Activated CD4-positive, alpha-beta T cell treated with anti-CD3 and anti-CD28 coated beads, Interleukin-2, amount 10 ng/mL, durations not matched to agents 7 days and 5 days (primary cell): ENCODE data around the gene CA6. TPM values are rescaled to one million over a fixed set of nuclear protein-coding genes. Genes with fewer than 3 reads are reported as not detected.
A peak's percentile ranks its signal among the peaks of the same experiment; 100 is the strongest.
"Not testable (repeated sequence)": the region's sequence is repeated elsewhere in the genome, so short reads cannot be mapped to it uniquely, and the experiment has no call there.

Experiments used
- CTCF ChIA-PET: fragments of 350-600 bp; sonication (Branson Sonifier 250); formaldehyde crosslinking; loops from one replicate; lab custom pipeline; 2021; ENCODE audit warnings: antibody characterized with exemption; lab: Charles Lee
- POLR2A ChIA-PET: fragments of 350-600 bp; sonication (Branson Sonifier 250); formaldehyde crosslinking; loops from one replicate; lab custom pipeline; 2021; ENCODE audit warnings: antibody characterized with exemption; lab: Charles Lee
- DNase-seq: peaks from one replicate; pipeline ENCODE4 v3.0.0-alpha.2; 2020
- H3K27ac Mint-ChIP-seq: one replicate; pipeline ENCODE4 v1.8.0; 2021; ENCODE audit warnings: mild to moderate bottlenecking, moderate library complexity, mixed read lengths
- H3K27me3 Mint-ChIP-seq: one replicate; pipeline ENCODE4 v1.8.0; 2021; ENCODE audit warnings: mixed read lengths
- H3K36me3 Mint-ChIP-seq: one replicate; pipeline ENCODE4 v1.8.0; 2021; ENCODE audit warnings: low read depth, mixed read lengths
- H3K4me1 Mint-ChIP-seq: one replicate; pipeline ENCODE4 v1.8.0; 2021; ENCODE audit warnings: mixed read lengths
- H3K4me3 Mint-ChIP-seq: one replicate; pipeline ENCODE4 v1.8.0; 2021; ENCODE audit warnings: mild to moderate bottlenecking, moderate library complexity, mixed read lengths
- H3K9me3 Mint-ChIP-seq: one replicate; pipeline ENCODE4 v1.8.0; 2021; ENCODE audit warnings: mixed read lengths
- total RNA-seq, 2 experiments: library from RNA; stranded (reverse); gene quantifications; one replicate each; pipeline ENCODE4 v1.2.3, GENCODE V29; 2021

The CA6 gene
- total RNA-seq, 2 experiments from 2014 or later: 0.25 to 0.31 TPM

GRCh38 chr1:8910914-8911313, 34.8 kb upstream of the CA6 start:
- CTCF ChIA-PET: interaction anchor here (0.6 to 2.6 kb wide), 4 partner anchors 16 to 94 kb away, joined by 3 to 10 read pairs (median 3); no protein-coding TSS in a partner anchor
- H3K27me3 Mint-ChIP-seq: peaks cover 10% of the 10 kb centered on the region
- H3K9me3 Mint-ChIP-seq: peaks cover 4% of the 10 kb centered on the region
- no peak overlapping the region for H3K4me3 Mint-ChIP-seq
- peaks cover 19% of the 10 kb centered on the region for H3K4me1 Mint-ChIP-seq
- POLR2A ChIA-PET: no interaction called here
- no peaks in the 10 kb centered on the region for H3K36me3 Mint-ChIP-seq
- no peak overlapping the region for H3K27ac Mint-ChIP-seq
- DNase-seq: no peak

GRCh38 chr1:8911416-8912309, 34.0 kb upstream of the CA6 start:
- DNase-seq: no peak

GRCh38 chr1:8913457-8913856, 32.2 kb upstream of the CA6 start:
- no peak for DNase-seq
- no peak overlapping the region for H3K27ac Mint-ChIP-seq
- no peak overlapping the region for H3K4me3 Mint-ChIP-seq
- no peaks in the 10 kb centered on the region for H3K36me3 Mint-ChIP-seq
- ChIA-PET POLR2A (no interaction called here), CTCF (interaction anchor here (1.3 to 9.5 kb wide), 2 partner anchors 80 to 94 kb away, joined by 4 to 99 read pairs; no protein-coding TSS in a partner anchor)
- peaks cover 8% of the 10 kb centered on the region for H3K27me3 Mint-ChIP-seq
- peaks cover 4% of the 10 kb centered on the region for H3K9me3 Mint-ChIP-seq
- H3K4me1 Mint-ChIP-seq: peaks cover 25% of the 10 kb centered on the region

More at GRCh38 chr1:8911416-8912309, 34.0 kb upstream of the CA6 start:
- peaks cover 4% of the 10 kb centered on the region for H3K9me3 Mint-ChIP-seq
- ChIA-PET POLR2A (no interaction called here), CTCF (interaction anchor here (1.3 to 2.6 kb wide), 2 partner anchors 19 to 93 kb away, joined by 3 to 10 read pairs; no protein-coding TSS in a partner anchor)
- peaks cover 17% of the 10 kb centered on the region for H3K4me1 Mint-ChIP-seq
- no peak overlapping the region for H3K27ac Mint-ChIP-seq
- H3K36me3 Mint-ChIP-seq: no peaks in the 10 kb centered on the region
- peaks cover 10% of the 10 kb centered on the region for H3K27me3 Mint-ChIP-seq
- H3K4me3 Mint-ChIP-seq: no peak overlapping the region

- no peak overlapping the region for H3K27ac Mint-ChIP-seq
- H3K4me3 Mint-ChIP-seq: no peak overlapping the region
- H3K27me3 Mint-ChIP-seq: peaks cover 8% of the 10 kb centered on the region
- peaks cover 4% of the 10 kb centered on the region for H3K9me3 Mint-ChIP-seq
- POLR2A ChIA-PET: no interaction called here
- H3K36me3 Mint-ChIP-seq: peaks cover 2% of the 10 kb centered on the region
- H3K4me1 Mint-ChIP-seq: peaks cover 33% of the 10 kb centered on the region
- CTCF ChIA-PET: interaction anchor here (0.6 to 9.5 kb wide), 6 partner anchors 19 to 777 kb away, joined by 3 to 99 read pairs (median 4); no protein-coding TSS in a partner anchor
- no peak for DNase-seq
Measured at GRCh38 chr1:8914466-8914865, 31.2 kb upstream of the CA6 start.

GRCh38 chr1:8915446-8915845, 30.2 kb upstream of the CA6 start:
- Mint-ChIP-seq H3K4me1 (peaks cover 36% of the 10 kb centered on the region), H3K27ac (no peak overlapping the region)

GRCh38 chr1:8917536-8917935, 28.1 kb upstream of the CA6 start:
- DNase-seq, POLR2A ChIA-PET, H3K4me3 Mint-ChIP-seq, H3K27me3 Mint-ChIP-seq: not testable (repeated sequence)
- CTCF ChIA-PET: interaction anchor here (0.8 to 9.5 kb wide), 21 partner anchors 10 to 309 kb away, joined by 3 to 99 read pairs (median 4); no protein-coding TSS in a partner anchor
- Mint-ChIP-seq H3K27ac (peak overlapping the region; percentile 91), H3K36me3 (peaks cover 26% of the 10 kb centered on the region), H3K4me1 (peaks cover 50% of the 10 kb centered on the region), H3K9me3 (peaks cover 17% of the 10 kb centered on the region)

More at GRCh38 chr1:8915446-8915845, 30.2 kb upstream of the CA6 start:
- peaks cover 5% of the 10 kb centered on the region for H3K36me3 Mint-ChIP-seq
- peaks cover 4% of the 10 kb centered on the region for H3K27me3 Mint-ChIP-seq
- no peak overlapping the region for H3K4me3 Mint-ChIP-seq
- H3K9me3 Mint-ChIP-seq: peaks cover under 1% of the 10 kb centered on the region
- no peak for DNase-seq
- POLR2A ChIA-PET: no interaction called here
- CTCF ChIA-PET: interaction anchor here (1.4 to 9.5 kb wide), 4 partner anchors 18 to 92 kb away, joined by 4 to 99 read pairs (median 6); no protein-coding TSS in a partner anchor

- Mint-ChIP-seq H3K36me3 (peaks cover 28% of the 10 kb centered on the region), H3K4me1 (peaks cover 41% of the 10 kb centered on the region), H3K9me3 (peaks cover 21% of the 10 kb centered on the region), H3K27ac (no peak overlapping the region), H3K27me3 (no peaks in the 10 kb centered on the region), H3K4me3 (no peak overlapping the region)
- ChIA-PET POLR2A (no interaction called here), CTCF (interaction anchor here (0.5 to 1.8 kb wide), 3 partner anchors 15 to 82 kb away, joined by 3 to 6 read pairs (median 4); no protein-coding TSS in a partner anchor)
- DNase-seq: no peak
Measured at GRCh38 chr1:8922962-8923361, 22.7 kb upstream of the CA6 start.

GRCh38 chr1:8925406-8925805, 20.3 kb upstream of the CA6 start:
- ChIA-PET POLR2A (no interaction called here), CTCF (interaction anchor here (1.0 to 1.7 kb wide), 2 partner anchors 21 to 79 kb away, joined by 4 to 8 read pairs; no protein-coding TSS in a partner anchor)
- H3K27me3 Mint-ChIP-seq: no peaks in the 10 kb centered on the region
- no peak overlapping the region for H3K4me3 Mint-ChIP-seq
- peaks cover 26% of the 10 kb centered on the region for H3K36me3 Mint-ChIP-seq
- H3K9me3 Mint-ChIP-seq: peaks cover 21% of the 10 kb centered on the region
- no peak for DNase-seq
- no peak overlapping the region for H3K27ac Mint-ChIP-seq
- peaks cover 35% of the 10 kb centered on the region for H3K4me1 Mint-ChIP-seq

GRCh38 chr1:8925960-8926359, 19.7 kb upstream of the CA6 start:
- no peak overlapping the region for H3K4me3 Mint-ChIP-seq
- H3K27ac Mint-ChIP-seq: no peak overlapping the region
- peaks cover 29% of the 10 kb centered on the region for H3K4me1 Mint-ChIP-seq
- peaks cover 18% of the 10 kb centered on the region for H3K9me3 Mint-ChIP-seq
- no peak for DNase-seq
- CTCF ChIA-PET: interaction anchor here (1.7 kb wide), 1 partner anchor 79 kb away, joined by 8 read pairs; no protein-coding TSS in a partner anchor
- peaks cover 21% of the 10 kb centered on the region for H3K36me3 Mint-ChIP-seq
- POLR2A ChIA-PET: no interaction called here
- no peaks in the 10 kb centered on the region for H3K27me3 Mint-ChIP-seq

- POLR2A ChIA-PET: no interaction called here
- CTCF ChIA-PET: interaction anchor here (0.7 to 1.1 kb wide), 3 partner anchors 9 to 17 kb away, joined by 3 to 4 read pairs (median 3); no protein-coding TSS in a partner anchor
- Mint-ChIP-seq H3K9me3 (peaks cover 9% of the 10 kb centered on the region), H3K4me3 (no peak overlapping the region), H3K27me3 (no peaks in the 10 kb centered on the region), H3K4me1 (peaks cover 21% of the 10 kb centered on the region), H3K27ac (no peak overlapping the region), H3K36me3 (peaks cover 10% of the 10 kb centered on the region)
- no peak for DNase-seq
Measured at GRCh38 chr1:8926707-8927694, 18.7 kb upstream of the CA6 start.

- ChIA-PET POLR2A (no interaction called here), CTCF (interaction anchor here (1.4 to 3.9 kb wide), 2 partner anchors 12 to 60 kb away, joined by 3 to 30 read pairs; no protein-coding TSS in a partner anchor)
- peaks cover 16% of the 10 kb centered on the region for H3K4me1 Mint-ChIP-seq
- H3K9me3 Mint-ChIP-seq: peaks cover 3% of the 10 kb centered on the region
- no peaks in the 10 kb centered on the region for H3K27me3 Mint-ChIP-seq
- H3K36me3 Mint-ChIP-seq: peaks cover 5% of the 10 kb centered on the region
- no peak overlapping the region for H3K27ac Mint-ChIP-seq
- no peak overlapping the region for H3K4me3 Mint-ChIP-seq
- no peak for DNase-seq
Measured at GRCh38 chr1:8930116-8930515, 15.6 kb upstream of the CA6 start.

GRCh38 chr1:8937051-8937450, 8.6 kb upstream of the CA6 start:
- H3K27me3 Mint-ChIP-seq, DNase-seq, H3K4me3 Mint-ChIP-seq, POLR2A ChIA-PET: not testable (repeated sequence)
- peak overlapping the region; percentile 2 for H3K27ac Mint-ChIP-seq
- CTCF ChIA-PET: interaction anchor here (0.6 to 1.9 kb wide), 8 partner anchors 8 to 305 kb away, joined by 3 to 7 read pairs (median 4); partner anchors contain the start of gene CA6
- H3K9me3 Mint-ChIP-seq: peaks cover 15% of the 10 kb centered on the region
- H3K36me3 Mint-ChIP-seq: peaks cover 16% of the 10 kb centered on the region
- peaks cover 45% of the 10 kb centered on the region for H3K4me1 Mint-ChIP-seq
